ENCODE measurements around the gene CNTNAP5.

GRCh38 chr2:124884315-124884714 lies 859.2 kb downstream of the CNTNAP5 start:
- TF ChIP-seq GABPA (tag; conservative IDR thresholded peaks at IDR 0.05; ENCODE audit: low read depth) = no peak
- TF ChIP-seq FOXM1 (IDR thresholded peaks at IDR 0.05; ENCODE audit: low read depth) = no peak
- no peak for TF ChIP-seq FOXM1 (CRISPR knock-in tag; IDR thresholded peaks at IDR 0.05; ENCODE audit: low read depth)
- TF ChIP-seq PREB (CRISPR knock-in tag; IDR thresholded peaks at IDR 0.05) = no peak
- no peak for TF ChIP-seq CTCF (IDR thresholded peaks at IDR 0.05 in 2 of 3, conservative IDR thresholded peaks at IDR 0.05 in 1 of 3; ENCODE audit: insufficient read depth in 2 of 3, low read depth in 1 of 3, low read length in 3 of 3)
- TF ChIP-seq EZH2 (IDR thresholded peaks at IDR 0.05; ENCODE audit: borderline replicate concordance, low read depth, low read length) = no peak
- no peak for TF ChIP-seq FOXP4 (CRISPR knock-in tag; IDR thresholded peaks at IDR 0.05; ENCODE audit: borderline replicate concordance)
- no peak for TF ChIP-seq POLR2AphosphoS5 (IDR thresholded peaks at IDR 0.05; ENCODE audit: control insufficient read depth, insufficient read depth, low read depth, low read length)
- TF ChIP-seq ATF2 (CRISPR knock-in tag; IDR thresholded peaks at IDR 0.05) = no peak
- TF ChIP-seq ZNF561 (CRISPR knock-in tag; conservative IDR thresholded peaks at IDR 0.05) = no peak

All from K562 (cell line).